Mesendoderm (in vitro differentiated cells): ENCODE measurements around the gene SPATA32.

ENCODE experiments used
- DNase-seq: peaks from one replicate; pipeline ENCODE4 v3.0.0; 2013
- H2AK5ac ChIP-seq: 2 replicates; pipeline ENCODE4 v1.6.1; 2013; ENCODE audit warnings: low read length, inconsistent platforms
- H2BK120ac ChIP-seq: 2 replicates; pipeline ENCODE4 v1.6.1; 2013; ENCODE audit warnings: low read depth, mild to moderate bottlenecking, low read length, moderate library complexity, mixed read lengths
- H2BK15ac ChIP-seq: replicated peaks from 2 replicates; pipeline ENCODE4 v1.6.1; 2013; ENCODE audit warnings: low read depth, mild to moderate bottlenecking, moderate library complexity
- H2BK5ac ChIP-seq: 2 replicates; pipeline ENCODE4 v1.6.1; 2013; ENCODE audit warnings: low read length, inconsistent platforms
- H3K18ac ChIP-seq: 2 replicates; pipeline ENCODE4 v1.6.1; 2013; ENCODE audit warnings: mild to moderate bottlenecking, low read length, mixed read lengths
- H3K23ac ChIP-seq: one replicate; pipeline ENCODE4 v1.6.1; 2013; ENCODE audit warnings: low read length
- H3K27ac ChIP-seq: 2 replicates; pipeline ENCODE4 v1.5.1; 2013; ENCODE audit warnings: low read depth, mild to moderate bottlenecking, inconsistent platforms, low read length, moderate library complexity
- H3K27me3 ChIP-seq: 2 replicates; pipeline ENCODE4 v1.6.1; 2013; ENCODE audit warnings: low read length, control low read depth, mild to moderate bottlenecking, inconsistent platforms; ENCODE audit not compliant: insufficient read depth, poor library complexity
- H3K36me3 ChIP-seq: 2 replicates; pipeline ENCODE4 v1.6.1; 2013; ENCODE audit warnings: low read length, inconsistent platforms; ENCODE audit not compliant: control insufficient read depth, insufficient read depth
- H3K4ac ChIP-seq: one replicate; pipeline ENCODE4 v1.6.1; 2013; ENCODE audit warnings: low read depth, mild to moderate bottlenecking, low read length, moderate library complexity
- H3K4me1 ChIP-seq: 2 replicates; pipeline ENCODE4 v1.6.1; 2013; ENCODE audit warnings: low read depth, low read length, inconsistent platforms; ENCODE audit not compliant: control insufficient read depth
- H3K4me2 ChIP-seq: 2 replicates; pipeline ENCODE4 v1.6.1; 2013; ENCODE audit warnings: low read length
- H3K4me3 ChIP-seq: 2 replicates; pipeline ENCODE4 v1.5.1; 2013; ENCODE audit warnings: mild to moderate bottlenecking, low read length
- H3K56ac ChIP-seq: one replicate; pipeline ENCODE4 v1.6.1; 2013; ENCODE audit warnings: low read length
- H3K79me1 ChIP-seq: 2 replicates; pipeline ENCODE4 v1.6.1; 2013; ENCODE audit warnings: low read length, inconsistent platforms
- H3K79me2 ChIP-seq: 2 replicates; pipeline ENCODE4 v1.6.1; 2013; ENCODE audit warnings: mild to moderate bottlenecking, low read length; ENCODE audit not compliant: control insufficient read depth, insufficient read depth
- H3K9ac ChIP-seq: 2 replicates; pipeline ENCODE4 v1.6.1; 2013; ENCODE audit warnings: low read length, inconsistent platforms
- H4K5ac ChIP-seq: one replicate; pipeline ENCODE4 v1.6.1; 2013; ENCODE audit warnings: low read length
- H4K8ac ChIP-seq: one replicate; pipeline ENCODE4 v1.6.1; 2013; ENCODE audit warnings: low read depth, mild to moderate bottlenecking, control low read depth, low read length, moderate library complexity
- WGBS: extraction: QIAGEN DNeasy Blood & Tissue Kit; methylation state at CpG from one replicate; pipeline ENCODE4 v1.1.7; 2013; ENCODE audit warnings: low lambda C conversion rate, missing lambda C conversion rate; ENCODE audit not compliant: insufficient coverage; ENCODE audit errors: extremely low coverage; 5-methylcytosine and 5-hydroxymethylcytosine counted together

SPATA32 gene

DNA sequence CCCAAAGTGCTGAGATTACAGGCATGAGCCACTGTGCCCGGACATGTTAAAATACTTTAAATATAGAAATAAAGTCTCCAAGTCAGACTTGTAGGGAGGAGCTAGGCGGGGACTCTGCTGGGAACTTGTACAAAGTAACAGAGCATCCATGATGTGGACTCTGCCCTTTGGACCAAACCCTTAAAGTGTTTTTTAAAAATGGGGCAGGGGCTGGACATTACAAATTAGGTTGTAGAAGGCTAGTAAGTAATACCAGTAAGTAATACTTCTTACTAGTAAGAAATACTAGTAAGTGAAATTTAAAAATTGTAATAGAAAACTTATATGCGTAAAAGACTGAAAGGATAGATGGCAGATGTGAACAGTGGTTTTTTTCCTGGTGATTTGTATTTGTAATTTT is 9.7 kb upstream of the SPATA32 start:
- no peak overlapping the region for H3K56ac ChIP-seq
- H3K36me3 ChIP-seq = peaks cover 10% of the 10 kb centered on the region
- DNase-seq = no peak
- H3K79me2 ChIP-seq = no peaks in the 10 kb centered on the region
- H3K23ac ChIP-seq = no peak overlapping the region
- H2AK5ac ChIP-seq = no peak overlapping the region
- H3K4me2 ChIP-seq = no peak overlapping the region
- H3K27ac ChIP-seq = no peak overlapping the region
- H3K27me3 ChIP-seq = no peaks in the 10 kb centered on the region
- H4K8ac ChIP-seq = no peak overlapping the region
- H3K4me3 ChIP-seq = no peak overlapping the region
- no peak overlapping the region for H2BK5ac ChIP-seq
- H4K5ac ChIP-seq = no peak overlapping the region
- H3K9ac ChIP-seq = no peak overlapping the region
- no peaks in the 10 kb centered on the region for H3K4me1 ChIP-seq
- WGBS = no CpG with 5 or more reads among the region's 3 CpGs
- H2BK120ac ChIP-seq = no peak overlapping the region
- no peak overlapping the region for H3K18ac ChIP-seq
- no peak overlapping the region for H3K4ac ChIP-seq
- no peaks in the 10 kb centered on the region for H3K79me1 ChIP-seq
- H2BK15ac ChIP-seq = no peak overlapping the region

DNA sequence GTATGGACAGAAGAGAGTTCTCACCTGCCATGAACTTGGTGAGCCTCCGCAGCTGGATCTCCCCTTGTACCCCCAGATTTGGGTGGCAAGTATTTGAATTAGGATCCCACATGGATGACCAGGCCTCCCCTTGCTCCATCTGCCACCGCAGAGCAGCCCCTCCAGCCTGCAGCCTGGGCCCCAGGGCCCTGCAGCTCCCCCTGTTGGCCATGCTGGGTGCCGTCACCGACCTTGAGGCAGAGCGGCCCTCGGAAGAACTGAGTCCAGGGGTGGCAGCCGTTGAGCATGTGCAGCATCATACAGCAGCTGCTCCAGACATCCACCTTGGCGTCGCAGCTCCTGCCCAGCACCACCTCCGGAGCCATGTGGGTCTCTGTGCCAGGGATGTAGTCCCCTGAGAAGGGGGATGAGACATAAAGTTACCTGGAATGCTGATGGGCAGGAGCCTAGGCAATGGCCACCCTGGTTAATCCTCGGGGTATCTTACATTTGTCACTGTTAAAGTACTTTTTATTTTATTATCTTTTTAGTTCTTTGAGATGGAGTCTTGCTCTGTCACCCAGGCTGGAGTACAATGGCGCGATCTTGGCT is 9.0 kb upstream of the SPATA32 start:
- Histone ChIP-seq H2BK120ac (no peak overlapping the region), H3K4me2 (no peak overlapping the region), H4K5ac (no peak overlapping the region), H3K18ac (no peak overlapping the region), H2BK5ac (no peak overlapping the region), H2BK15ac (no peak overlapping the region), H3K36me3 (peaks cover 10% of the 10 kb centered on the region), H3K56ac (no peak overlapping the region), H3K79me2 (no peaks in the 10 kb centered on the region), H3K23ac (no peak overlapping the region), H3K27ac (no peak overlapping the region), H3K79me1 (no peaks in the 10 kb centered on the region), H3K27me3 (no peaks in the 10 kb centered on the region), H3K4ac (no peak overlapping the region), H3K9ac (no peak overlapping the region), H4K8ac (no peak overlapping the region), H3K4me1 (no peaks in the 10 kb centered on the region), H2AK5ac (no peak overlapping the region), H3K4me3 (no peak overlapping the region)
- DNase-seq = peak; percentile 40
- WGBS = no CpG with 5 or more reads among the region's 13 CpGs

DNA sequence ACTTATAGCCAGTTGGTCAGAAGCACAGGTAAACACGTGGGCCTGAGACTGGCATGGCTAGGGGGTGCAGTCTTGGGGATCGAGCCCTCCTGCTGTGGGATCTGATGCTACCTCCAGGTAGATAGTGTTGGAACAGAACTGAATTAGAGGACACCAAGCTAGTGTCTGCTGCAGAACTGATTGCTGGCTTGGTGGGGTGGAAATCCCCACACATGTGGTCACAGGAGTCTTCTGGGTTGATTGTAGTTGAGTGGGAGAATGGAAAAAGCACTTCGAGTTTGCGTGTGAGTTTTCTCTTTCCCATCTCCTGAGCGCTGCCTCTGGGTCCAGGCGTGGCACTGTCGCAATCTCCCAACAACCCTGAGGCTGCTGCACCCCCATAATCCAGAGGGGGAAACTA is 8.0 kb upstream of the SPATA32 start:
- DNase-seq = no peak
- Histone ChIP-seq H3K36me3 (peaks cover 10% of the 10 kb centered on the region), H4K8ac (no peak overlapping the region), H3K9ac (no peak overlapping the region), H2BK15ac (no peak overlapping the region), H3K56ac (no peak overlapping the region), H2AK5ac (no peak overlapping the region), H2BK5ac (no peak overlapping the region), H3K4me2 (no peak overlapping the region), H4K5ac (no peak overlapping the region), H3K4ac (no peak overlapping the region), H3K79me1 (no peaks in the 10 kb centered on the region), H3K4me1 (no peaks in the 10 kb centered on the region), H2BK120ac (no peak overlapping the region), H3K4me3 (no peak overlapping the region), H3K27ac (no peak overlapping the region), H3K18ac (no peak overlapping the region), H3K79me2 (no peaks in the 10 kb centered on the region), H3K27me3 (no peaks in the 10 kb centered on the region), H3K23ac (no peak overlapping the region)
- no CpG with 5 or more reads among the region's 7 CpGs for WGBS

DNA sequence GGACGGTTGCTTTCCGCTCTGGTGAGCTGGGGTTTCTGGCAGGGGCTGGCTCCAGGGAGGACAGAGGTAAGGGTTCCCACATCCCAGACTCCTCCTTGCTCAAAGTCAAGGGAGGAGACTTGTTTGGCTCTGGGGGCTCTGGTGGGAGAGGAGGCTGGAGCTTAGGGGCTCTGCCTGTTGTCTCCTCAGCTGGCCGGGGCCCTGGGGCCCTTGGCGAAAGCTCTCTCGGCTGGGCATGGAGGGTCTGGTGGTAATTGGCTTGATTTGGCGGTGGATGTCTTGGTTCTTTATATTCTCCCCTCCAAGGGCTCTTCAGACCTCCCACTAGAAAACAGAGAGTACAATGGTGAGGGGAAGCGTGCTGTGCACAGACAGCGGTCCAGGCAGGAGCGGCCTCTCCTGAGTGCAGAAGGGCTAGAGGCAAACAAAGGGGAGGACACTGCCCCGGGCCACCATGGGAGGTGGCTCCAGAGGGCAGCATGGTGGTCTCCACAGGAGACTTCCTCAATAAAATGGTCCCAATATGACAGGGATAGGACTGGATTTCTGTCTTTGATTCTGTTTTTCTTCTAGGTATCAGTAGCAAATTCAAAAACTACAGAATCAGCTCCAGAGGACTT is 5.7 kb upstream of the SPATA32 start:
- H3K4me3 ChIP-seq = no peak overlapping the region
- H3K4me1 ChIP-seq = no peaks in the 10 kb centered on the region
- H3K18ac ChIP-seq = no peak overlapping the region
- no peak overlapping the region for H3K27ac ChIP-seq
- WGBS = no CpG with 5 or more reads among the region's 10 CpGs
- no peak overlapping the region for H2BK120ac ChIP-seq
- no peak overlapping the region for H3K9ac ChIP-seq
- H3K56ac ChIP-seq = no peak overlapping the region
- no peak overlapping the region for H2BK15ac ChIP-seq
- no peaks in the 10 kb centered on the region for H3K79me2 ChIP-seq
- H3K23ac ChIP-seq = no peak overlapping the region
- no peaks in the 10 kb centered on the region for H3K79me1 ChIP-seq
- no peak overlapping the region for H4K5ac ChIP-seq
- no peak overlapping the region for H2AK5ac ChIP-seq
- H3K4me2 ChIP-seq = no peak overlapping the region
- DNase-seq = no peak
- H3K4ac ChIP-seq = no peak overlapping the region
- no peaks in the 10 kb centered on the region for H3K27me3 ChIP-seq
- no peak overlapping the region for H2BK5ac ChIP-seq
- H4K8ac ChIP-seq = no peak overlapping the region
- H3K36me3 ChIP-seq = peaks cover 10% of the 10 kb centered on the region

DNA sequence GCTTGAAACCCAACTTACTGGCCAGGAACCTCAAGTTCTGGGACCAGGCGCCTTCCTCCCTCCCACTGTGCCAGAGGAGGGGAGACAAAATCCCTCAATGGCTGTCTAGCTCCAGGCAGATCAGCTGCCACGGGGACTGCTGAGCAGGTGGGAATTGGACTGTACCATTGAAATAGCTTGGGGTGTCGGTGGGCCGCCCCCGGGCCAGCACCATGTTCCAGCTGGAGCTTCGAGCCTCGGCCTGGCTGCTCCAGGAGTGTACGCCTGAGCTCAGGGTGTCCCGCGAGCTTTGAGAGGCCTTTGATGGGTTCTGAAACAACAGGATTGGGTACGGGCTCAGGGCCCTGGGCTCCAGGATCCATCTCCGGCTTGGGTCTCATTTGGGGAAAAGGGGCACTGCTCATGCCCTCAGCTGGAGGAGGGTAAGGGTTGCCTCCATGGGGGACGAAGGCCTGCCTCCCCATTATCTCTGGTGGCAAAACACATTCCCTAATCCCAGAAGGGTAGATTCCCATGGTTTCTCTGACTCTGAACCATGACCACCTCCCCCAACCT is 4.6 kb upstream of the SPATA32 start:
- no peak overlapping the region for H3K23ac ChIP-seq
- no peaks in the 10 kb centered on the region for H3K27me3 ChIP-seq
- H2BK15ac ChIP-seq = no peak overlapping the region
- peaks cover 10% of the 10 kb centered on the region for H3K36me3 ChIP-seq
- no peak overlapping the region for H3K56ac ChIP-seq
- H4K8ac ChIP-seq = no peak overlapping the region
- H3K27ac ChIP-seq = no peak overlapping the region
- no peaks in the 10 kb centered on the region for H3K4me1 ChIP-seq
- DNase-seq = no peak
- H2BK120ac ChIP-seq = no peak overlapping the region
- no peak overlapping the region for H3K4ac ChIP-seq
- H3K18ac ChIP-seq = no peak overlapping the region
- H3K4me3 ChIP-seq = no peak overlapping the region
- H2AK5ac ChIP-seq = no peak overlapping the region
- H3K79me2 ChIP-seq = no peaks in the 10 kb centered on the region
- no peaks in the 10 kb centered on the region for H3K79me1 ChIP-seq
- no peak overlapping the region for H3K4me2 ChIP-seq
- H2BK5ac ChIP-seq = no peak overlapping the region
- WGBS = no CpG with 5 or more reads among the region's 13 CpGs
- no peak overlapping the region for H4K5ac ChIP-seq
- H3K9ac ChIP-seq = no peak overlapping the region

DNA sequence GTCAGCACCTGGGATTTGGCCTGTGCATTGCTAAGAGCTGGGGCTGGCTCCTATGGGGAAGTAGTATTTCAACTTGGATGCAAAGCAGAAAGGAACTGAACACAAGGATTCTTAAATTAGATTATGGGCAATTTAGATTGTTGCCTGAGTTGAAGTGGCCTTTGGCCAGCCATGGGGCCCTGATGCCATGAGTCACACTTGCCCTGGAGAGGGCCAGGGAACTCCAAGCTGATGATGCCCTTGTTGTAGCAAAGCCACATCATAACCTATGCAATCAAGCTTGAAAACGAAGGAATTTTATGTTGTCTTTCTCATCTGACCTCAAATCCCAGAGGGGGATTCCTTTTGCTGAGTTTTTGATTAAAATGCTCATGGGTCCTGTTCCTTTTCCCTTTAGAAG is 3.9 kb upstream of the SPATA32 start:
- Histone ChIP-seq H4K8ac (no peak overlapping the region), H3K4me3 (no peak overlapping the region), H3K4ac (no peak overlapping the region), H3K27me3 (no peaks in the 10 kb centered on the region), H3K79me1 (no peaks in the 10 kb centered on the region), H3K9ac (no peak overlapping the region), H3K23ac (no peak overlapping the region), H4K5ac (no peak overlapping the region), H2BK5ac (no peak overlapping the region), H3K18ac (no peak overlapping the region), H3K36me3 (peaks cover 10% of the 10 kb centered on the region), H3K4me1 (no peaks in the 10 kb centered on the region), H3K79me2 (no peaks in the 10 kb centered on the region), H3K27ac (no peak overlapping the region), H2BK15ac (no peak overlapping the region), H2BK120ac (no peak overlapping the region), H3K56ac (no peak overlapping the region), H2AK5ac (no peak overlapping the region), H3K4me2 (no peak overlapping the region)
- no CpG with 5 or more reads among the region's 1 CpG for WGBS
- DNase-seq = no peak
